Stimulated activated CD4-positive, alpha-beta T cell treated with anti-CD3 and anti-CD28 coated beads, TNF-alpha, amount 100 ng/mL, for 4 hours (primary cell): Measurements from ENCODE around the gene NDUFV3.
"Not testable (repeated sequence)": the region's sequence is repeated elsewhere in the genome, so short reads cannot be mapped to it uniquely, and the experiment has no call there.

Source experiments
- DNase-seq, 3 experiments: peaks; one replicate each; pipeline ENCODE4 v3.0.0-alpha.2; 2020; ENCODE audit warnings: low read depth in 3 of 3

Gene NDUFV3

GRCh38 chr21:42887326-42887725 lies 5.8 kb upstream of the NDUFV3 start:
- DNase-seq: no peak

GRCh38 chr21:42892582-42892930 lies 553 bp upstream of the NDUFV3 start:
- DNase-seq: no peak

- DNase-seq: no peak
These were observed 7.3 kb downstream of the NDUFV3 start for GRCh38 chr21:42900446-42900845.

GRCh38 chr21:42903817-42904216 lies 10.7 kb downstream of the NDUFV3 start:
- DNase-seq: no peak

GRCh38 chr21:42905195-42905594 lies 12.1 kb downstream of the NDUFV3 start:
- no peak for DNase-seq

GRCh38 chr21:42906233-42906632 lies 13.1 kb downstream of the NDUFV3 start:
- no peak for DNase-seq

GRCh38 chr21:42908484-42908883 lies 15.4 kb downstream of the NDUFV3 start:
- DNase-seq: not testable (repeated sequence)

GRCh38 chr21:42911920-42912319 lies 18.8 kb downstream of the NDUFV3 start:
- DNase-seq: not testable (repeated sequence)

- no peak for DNase-seq
These were observed 20.4 kb downstream of the NDUFV3 start for GRCh38 chr21:42913476-42913875.

- DNase-seq: no peak
These were observed 25.2 kb downstream of the NDUFV3 start for GRCh38 chr21:42918291-42918690.

- DNase-seq: no peak
These were observed 28.8 kb downstream of the NDUFV3 start for GRCh38 chr21:42921927-42922326.

- DNase-seq: no peak
These were observed 29.8 kb downstream of the NDUFV3 start for GRCh38 chr21:42922918-42923317.

GRCh38 chr21:42923553-42924432 lies 30.7 kb downstream of the NDUFV3 start:
- DNase-seq: peak; percentile 24 to 39 (median 35)

- no peak for DNase-seq
These were observed 31.3 kb downstream of the NDUFV3 start for GRCh38 chr21:42924433-42924751.

GRCh38 chr21:42925114-42925926 lies 32.2 kb downstream of the NDUFV3 start, which contains the start of gene ERVH48-1:
TSS of gene ERVH48-1 (minus strand) at chr21:42925630. CDS start at chr21:42919006, 6,624 bp downstream.
- no peak for DNase-seq

- DNase-seq: not testable (repeated sequence)
These were observed 34.5 kb downstream of the NDUFV3 start for GRCh38 chr21:42927474-42928200.

- DNase-seq: no peak
These were observed 36.9 kb downstream of the NDUFV3 start for GRCh38 chr21:42929969-42930368.

- DNase-seq: no peak
These were observed 38.6 kb downstream of the NDUFV3 start for GRCh38 chr21:42931560-42932235.

- not testable (repeated sequence) for DNase-seq
These were observed 39.4 kb downstream of the NDUFV3 start for GRCh38 chr21:42932378-42933136.

- DNase-seq: not testable (repeated sequence)
These were observed 40.2 kb downstream of the NDUFV3 start for GRCh38 chr21:42933137-42933970.
